Caki2 (cell line): ENCODE data around the gene XIRP2. TPM values are rescaled to one million over a fixed set of nuclear protein-coding genes. Genes with fewer than 3 reads are reported as not detected.
A peak's percentile ranks its signal among the peaks of the same experiment; 100 is the strongest.

Experiments used
- DNase-seq: peaks from one replicate; pipeline ENCODE4 v3.0.0-alpha.2; 2015; ENCODE audit warnings: low read depth
- in situ Hi-C: cut with HindIII; loops from 2 replicates; pipeline ENCODE4 v1.10.0; 2016; ENCODE audit warnings: low sequenced_read_pairs, low pct_unique_long_range_greater_than_20kb, mixed read lengths
- total RNA-seq: library from RNA; depleted of rRNA; stranded (reverse); fragments of >200 nt; shearing (Covaris generic); gene quantifications from 2 replicates; pipeline ENCODE4 v1.2.3, GENCODE V29; 2014; ENCODE audit warnings: low replicate concordance

Gene XIRP2
- total RNA-seq, 1 experiment from 2014 or later = not detected

GRCh38 chr2:167157523-167157922 lies 269.2 kb downstream of the XIRP2 start:
- DNase-seq = no peak
- in situ Hi-C loops = no loop called here

- no peak for DNase-seq
- in situ Hi-C loops = no loop called here
Measured at GRCh38 chr2:167177196-167177595, 288.9 kb downstream of the XIRP2 start.

DNA sequence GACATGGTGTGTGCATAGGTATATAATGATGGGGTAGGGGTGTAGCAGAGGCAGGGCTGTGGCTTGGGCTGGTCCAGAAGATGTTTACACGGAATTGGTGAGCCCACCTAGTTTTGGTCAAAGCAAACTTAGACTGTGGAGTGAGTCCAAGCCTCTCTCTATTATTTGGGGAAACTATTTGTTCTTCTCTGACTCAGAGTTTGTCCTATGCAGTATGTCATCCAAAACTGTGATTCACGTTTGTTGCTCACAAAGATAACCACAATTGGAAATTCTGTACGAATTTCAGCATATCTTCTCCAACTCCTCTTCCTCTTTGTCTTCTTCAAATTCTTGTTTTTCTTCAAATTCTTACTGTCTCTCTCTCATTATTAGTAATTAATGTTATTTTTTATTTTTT lies 292.9 kb downstream of the XIRP2 start:
- in situ Hi-C loops = no loop called here
- DNase-seq = no peak

- in situ Hi-C loops = no loop called here
Measured at GRCh38 chr2:167181688-167182087, 293.4 kb downstream of the XIRP2 start.

GRCh38 chr2:167182403-167182802 lies 294.1 kb downstream of the XIRP2 start:
- in situ Hi-C loops = no loop called here
- no peak for DNase-seq

More at GRCh38 chr2:167181688-167182087, 293.4 kb downstream of the XIRP2 start:
- DNase-seq = no peak

DNA sequence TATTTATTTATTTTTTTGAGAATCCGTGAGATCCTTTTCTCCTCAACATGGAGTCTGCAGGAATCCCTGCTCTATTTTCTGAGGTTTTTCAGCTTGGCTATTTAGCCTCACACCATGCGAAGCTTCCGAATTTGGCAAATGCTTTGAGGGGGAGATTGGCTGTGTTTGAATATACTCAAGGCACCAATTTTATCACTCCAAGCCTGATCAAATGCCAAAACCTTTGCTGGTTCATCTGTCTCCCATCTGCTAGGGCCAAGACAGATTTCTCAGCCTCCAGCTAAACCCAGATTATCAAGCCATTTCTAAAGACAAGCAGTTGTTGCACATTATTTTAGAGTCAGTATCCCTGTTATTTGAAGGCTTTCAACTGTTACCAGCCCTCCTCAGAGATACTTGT lies 295.7 kb downstream of the XIRP2 start:
- in situ Hi-C loops = no loop called here
- no peak for DNase-seq

DNA sequence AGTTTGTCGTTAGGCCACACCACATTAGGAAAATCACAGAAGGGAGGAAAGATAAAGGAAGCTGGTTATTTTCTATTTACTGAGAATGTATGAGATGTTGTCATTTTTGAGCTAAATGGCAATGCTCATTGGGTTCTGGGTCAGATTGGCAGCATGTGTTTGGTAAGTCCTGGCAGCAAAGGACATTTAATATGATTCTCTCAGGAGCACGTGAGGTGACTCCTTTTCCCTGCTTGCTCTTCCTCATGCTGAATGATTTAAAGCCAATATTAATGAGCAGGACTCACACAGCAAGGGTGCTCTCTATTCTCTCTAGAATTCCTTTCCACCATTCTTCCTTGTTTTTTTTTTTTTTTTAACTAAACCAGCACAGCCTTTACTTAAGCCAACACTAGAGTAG lies 298.2 kb downstream of the XIRP2 start:
- DNase-seq = no peak
- in situ Hi-C loops = no loop called here

DNA sequence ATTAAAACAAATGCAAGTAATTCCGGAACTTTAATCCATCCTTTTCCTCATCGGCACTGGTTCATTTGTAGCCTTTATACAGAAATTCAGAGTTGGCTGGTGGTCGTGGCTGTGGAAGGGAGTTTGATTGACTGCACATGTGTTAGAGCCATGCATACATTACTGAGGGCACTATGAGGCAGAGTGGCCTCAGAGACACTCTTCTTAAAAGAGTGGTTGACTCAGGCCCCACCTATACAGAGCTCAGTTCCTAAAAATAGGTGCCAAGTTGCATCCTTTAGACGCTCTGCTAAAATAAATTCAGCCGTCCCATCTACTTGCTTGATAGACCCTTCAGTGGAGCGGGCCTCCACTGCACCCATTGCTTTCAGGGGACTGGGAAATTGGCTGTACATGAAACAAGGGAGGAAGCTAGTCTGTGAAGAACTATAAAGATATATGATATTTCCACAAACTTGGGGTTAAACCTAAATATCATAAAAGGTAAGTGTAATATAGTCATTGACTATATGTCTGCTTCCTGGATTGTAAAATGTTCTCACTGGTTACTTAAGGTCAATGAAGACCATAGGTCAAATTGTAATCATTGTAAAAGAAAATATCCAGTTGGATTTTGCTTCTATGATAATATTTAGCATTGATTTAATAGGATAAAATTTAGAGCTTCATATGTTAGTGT lies 298.9 kb downstream of the XIRP2 start:
- in situ Hi-C loops = no loop called here
- no peak for DNase-seq

DNA sequence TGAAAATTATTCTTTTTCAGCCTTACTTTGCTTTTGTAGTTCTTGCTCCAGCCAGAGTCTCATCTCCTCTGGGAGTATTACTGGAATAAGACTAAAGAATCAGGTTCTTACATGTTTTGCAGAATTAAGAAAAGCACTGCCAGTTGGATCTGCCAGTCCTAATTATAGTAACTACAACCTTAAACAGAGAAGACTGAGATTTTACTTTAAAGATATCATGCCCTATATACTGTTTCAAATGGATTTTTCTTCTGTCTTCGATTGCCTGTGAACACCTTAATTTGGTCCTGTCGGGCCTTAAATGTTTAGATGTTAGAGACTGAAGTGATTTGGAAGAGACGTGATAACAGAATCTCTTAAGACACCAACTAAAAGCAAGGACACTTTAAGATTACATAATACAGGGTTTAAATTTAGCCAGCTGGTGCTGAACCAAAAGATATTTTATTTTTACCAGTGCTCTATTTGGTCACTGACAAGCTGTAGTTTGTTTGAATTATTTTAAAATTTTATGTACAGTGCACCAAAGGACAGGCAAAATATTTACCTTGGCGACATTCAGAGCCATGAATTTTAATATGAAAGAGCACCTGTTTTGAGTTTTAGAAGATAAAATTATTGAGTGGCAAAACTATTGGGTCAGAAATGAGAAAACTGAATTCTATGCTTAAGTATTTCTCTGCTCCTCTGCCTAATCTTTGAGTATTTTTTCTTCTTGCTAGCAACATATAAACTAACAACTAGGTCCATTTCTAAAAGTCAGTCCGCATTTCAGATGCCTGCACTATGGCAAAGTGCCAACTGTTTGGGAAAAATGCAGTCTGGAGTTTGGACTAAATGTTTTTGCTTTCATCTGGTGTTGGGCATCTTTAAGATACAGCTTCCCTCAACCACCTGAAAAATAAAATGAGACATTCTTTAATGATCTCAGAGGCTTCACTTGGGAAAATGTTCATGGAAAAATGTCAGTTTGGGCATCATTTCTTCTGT lies 300.0 kb downstream of the XIRP2 start:
- in situ Hi-C loops = no loop called here
- no peak for DNase-seq

DNA sequence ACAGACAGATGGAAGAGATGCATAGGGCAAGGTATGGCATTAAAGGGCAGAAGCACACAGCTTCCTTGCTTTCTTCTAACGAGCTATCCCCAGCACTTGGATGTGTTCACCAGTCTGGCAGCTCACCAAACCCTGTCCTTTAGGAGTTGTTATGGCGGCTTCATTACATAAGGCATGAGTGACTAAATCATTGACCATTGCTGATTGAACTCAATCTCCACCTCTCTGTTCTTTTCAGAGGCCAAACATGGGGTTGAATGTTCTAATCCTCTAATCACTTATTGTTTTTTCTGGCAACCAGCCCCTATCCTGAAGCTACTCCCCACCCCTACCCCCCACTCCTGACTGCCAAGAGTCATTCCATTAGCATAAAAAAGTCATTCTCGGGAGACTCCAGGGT lies 301.8 kb downstream of the XIRP2 start:
- in situ Hi-C loops = no loop called here

GRCh38 chr2:167191588-167191987 lies 303.3 kb downstream of the XIRP2 start:
- no peak for DNase-seq
- in situ Hi-C loops = no loop called here

More for the DNA sequence above, 301.8 kb downstream of the XIRP2 start:
- peak; percentile 10 for DNase-seq

- in situ Hi-C loops = no loop called here
- DNase-seq = no peak
Measured at GRCh38 chr2:167192833-167193232, 304.6 kb downstream of the XIRP2 start.

- in situ Hi-C loops = no loop called here
- no peak for DNase-seq
Measured at GRCh38 chr2:167196461-167197252, 308.4 kb downstream of the XIRP2 start.

GRCh38 chr2:167198009-167198408 lies 309.7 kb downstream of the XIRP2 start:
- no peak for DNase-seq
- in situ Hi-C loops = no loop called here

- in situ Hi-C loops = no loop called here
Measured at GRCh38 chr2:167198576-167198975, 310.3 kb downstream of the XIRP2 start.

GRCh38 chr2:167200019-167200418 lies 311.7 kb downstream of the XIRP2 start:
- in situ Hi-C loops = no loop called here
- no peak for DNase-seq

More at GRCh38 chr2:167198576-167198975, 310.3 kb downstream of the XIRP2 start:
- DNase-seq = no peak

DNA sequence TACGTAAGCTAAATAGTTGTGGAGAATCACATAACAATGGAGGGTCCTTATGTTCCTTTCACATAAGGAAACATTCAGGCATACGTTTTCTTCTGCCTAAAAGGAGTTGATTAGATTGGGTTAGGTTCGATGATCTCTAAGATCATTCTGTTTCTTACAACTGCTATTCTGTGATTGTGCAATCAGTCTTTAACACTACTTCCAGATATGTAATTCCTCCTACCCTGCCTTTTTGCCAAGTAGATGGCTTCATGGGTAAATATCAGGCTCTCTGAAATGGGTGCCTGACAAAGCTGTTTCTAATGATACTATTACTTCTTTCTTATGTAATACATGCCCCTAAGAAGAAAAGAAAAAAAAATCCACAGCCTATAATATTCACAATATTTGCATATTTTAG lies 321.5 kb downstream of the XIRP2 start:
- no peak for DNase-seq
- in situ Hi-C loops = no loop called here

DNA sequence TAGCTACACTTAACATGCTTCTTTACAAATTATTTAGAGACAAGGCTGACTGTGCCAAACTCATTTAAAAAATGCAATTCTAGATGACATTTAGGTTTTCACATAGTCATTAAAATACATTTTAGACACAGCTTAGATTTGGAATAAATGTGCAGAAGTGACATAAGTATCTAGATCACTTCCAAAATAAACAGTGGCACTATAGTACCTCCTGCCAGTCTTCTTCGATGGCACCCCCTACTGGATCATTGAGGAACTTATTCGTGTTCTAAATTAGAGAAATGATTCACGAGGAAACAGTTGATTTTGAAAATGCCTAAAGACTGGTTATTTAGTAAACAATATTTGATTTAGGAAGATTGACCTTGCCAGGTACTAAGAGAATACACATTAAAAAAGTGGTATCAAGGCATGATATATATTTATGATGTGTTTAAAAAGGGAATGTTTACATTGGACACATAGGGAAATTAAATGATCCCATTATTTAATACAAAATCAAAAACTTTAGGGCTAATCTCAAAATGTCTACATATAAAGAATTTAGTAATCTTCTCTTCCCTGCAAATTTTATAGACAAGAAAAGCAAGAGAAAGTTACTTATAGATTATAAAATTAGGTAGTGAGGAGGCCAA lies 323.9 kb downstream of the XIRP2 start:
- peak; percentile 35 for DNase-seq
- in situ Hi-C loops = no loop called here
